Stimulated activated CD8-positive, alpha-beta memory T cell treated with anti-CD3 and anti-CD28 coated beads, Interleukin-4, amount 100 ng/mL, for 1 hour (primary cell): Measurements from ENCODE around the gene SPRY4.
"Not testable (repeated sequence)": the region's sequence is repeated elsewhere in the genome, so short reads cannot be mapped to it uniquely, and the experiment has no call there.

Source experiments
- DNase-seq, 2 donors: peaks; one replicate each; pipeline ENCODE4 v3.0.0-alpha.2; 2020; ENCODE audit warnings: low read depth in 2 of 2, low spot score in 1 of 2

SPRY4 gene

DNA sequence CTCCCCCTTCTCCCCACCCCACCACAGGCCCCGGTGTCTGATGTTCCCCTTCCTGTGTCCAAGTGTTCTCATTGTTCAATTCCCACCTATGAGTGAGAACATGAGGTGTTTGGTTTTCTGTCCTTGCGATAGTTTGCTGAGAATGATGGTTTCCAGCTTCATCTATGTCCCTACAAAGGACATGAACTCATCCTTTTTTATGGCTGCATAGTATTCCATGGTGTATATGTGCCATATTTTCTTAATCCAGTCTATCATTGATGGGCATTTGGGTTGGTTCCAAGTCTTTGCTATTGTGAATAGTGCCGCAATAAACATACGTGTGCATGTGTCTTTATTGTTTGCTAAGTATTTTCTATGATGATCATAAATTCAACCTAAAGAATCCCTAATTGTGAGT lies 60.7 kb downstream of the SPRY4 start:
- not testable (repeated sequence) for DNase-seq

DNA sequence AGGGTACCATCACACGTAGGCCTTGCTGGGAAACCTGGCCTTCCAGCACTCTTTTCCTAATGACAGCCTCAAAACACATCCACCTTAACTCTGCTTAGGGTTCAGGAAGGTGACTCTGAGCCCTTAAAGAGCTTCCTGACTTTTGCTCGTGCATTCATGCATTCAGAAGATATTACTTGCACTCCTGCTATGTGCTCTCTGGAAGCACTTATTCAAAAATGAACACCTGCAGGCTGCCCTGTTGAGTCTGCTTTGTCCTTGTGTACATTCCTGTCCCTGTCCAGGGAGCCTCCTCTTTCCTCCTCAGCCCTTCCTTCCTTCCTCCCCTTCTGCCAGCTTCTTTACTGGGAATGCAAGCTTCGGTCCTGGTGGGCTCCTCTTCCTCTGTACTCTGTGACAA lies 61.5 kb downstream of the SPRY4 start:
- no peak for DNase-seq

DNA sequence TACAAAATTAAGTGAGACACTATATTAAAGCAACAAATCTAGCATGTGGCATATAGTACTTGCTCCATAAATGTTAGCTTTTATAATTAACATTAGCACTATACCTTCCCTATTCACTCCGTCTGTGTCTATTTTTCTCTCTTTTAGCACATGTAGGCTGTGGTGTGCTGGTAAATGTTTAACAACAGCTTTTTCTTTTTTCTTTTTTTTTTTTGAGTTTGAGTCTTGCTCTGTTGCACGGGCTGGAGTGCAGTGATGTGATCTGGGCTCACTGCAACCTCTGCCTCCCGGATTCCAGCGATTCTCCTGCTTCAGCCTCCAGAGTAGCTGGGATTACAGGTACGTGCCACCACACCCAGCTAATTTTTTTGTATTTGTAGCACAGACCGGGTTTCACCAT lies 62.1 kb downstream of the SPRY4 start:
- no peak for DNase-seq
